Uterus (tissue), 4 donors: ENCODE results near the gene NOBOX. TPM values are rescaled to one million over a fixed set of nuclear protein-coding genes. Genes with fewer than 3 reads are reported as not detected.

Source experiments
- DNase-seq, 2 donors: peaks; one replicate each; pipeline ENCODE4 v3.0.0-alpha.2; 2019 to 2020
- H3K27ac ChIP-seq, 2 donors: fragments of 200-600 bp; sonication (generic); 1 replicate in 1 of 2; 2 replicates in 1 of 2; pipeline ENCODE4 v1.5.1; 2016 to 2018
- H3K27me3 ChIP-seq, 2 donors: fragments of 200-600 bp; sonication (generic); one replicate each; pipeline ENCODE4 v1.5.1; 2018 to 2019; ENCODE audit warnings: control low read depth in 1 of 2
- H3K36me3 ChIP-seq, 2 donors: fragments of 200-600 bp; sonication (generic); one replicate each; pipeline ENCODE4 v1.5.1; 2019; ENCODE audit warnings: control low read depth in 1 of 2
- H3K4me1 ChIP-seq, 2 donors: fragments of 200-600 bp; sonication (generic); one replicate each; pipeline ENCODE4 v1.5.1; 2018 to 2019; ENCODE audit warnings: control low read depth in 1 of 2
- H3K4me3 ChIP-seq, 2 donors: fragments of 200-600 bp; sonication (generic); 1 replicate in 1 of 2; 2 replicates in 1 of 2; pipeline ENCODE4 v1.5.1; 2018 to 2019; ENCODE audit warnings: mild to moderate bottlenecking in 1 of 2
- H3K9me3 ChIP-seq, 2 donors: fragments of 200-600 bp; sonication (generic); one replicate each; pipeline ENCODE4 v1.5.1; 2019; ENCODE audit warnings: control low read depth in 1 of 2
- POLR2A ChIP-seq, 2 donors: fragments of 450-650 bp; IDR thresholded peaks; one replicate each; pipeline ENCODE4 v1.6.1; 2016; ENCODE audit warnings: antibody characterized with exemption in 2 of 2, mild to moderate bottlenecking in 1 of 2, moderate library complexity in 1 of 2
- intact Hi-C: fragments of 100-400 bp; cut with DNase I; formaldehyde crosslinking; loops from one replicate; pipeline ENCODE4 v1.15.1; 2023; ENCODE audit warnings: low total_unique reads
- total RNA-seq, 4 donors: library from RNA; depleted of rRNA in 3 of 4; stranded (reverse); fragments of >200 nt in 3 of 4; gene quantifications; one replicate each; pipeline versions ENCODE4 v1.1.0 to v1.2.4, GENCODE V29; 2014 to 2023
- TF ChIP-seq, protein P1 (sequence below), 4 experiments: fragments of 200-600 bp in 2 of 4; fragments of 450-650 bp in 2 of 4; sonication (generic) in 2 of 4; IDR thresholded peaks; one replicate each; pipeline ENCODE4 v1.5.1; 2016 to 2019; ENCODE audit warnings: antibody characterized with exemption in 4 of 4, mild to moderate bottlenecking in 2 of 4, moderate library complexity in 1 of 4
- donor health status: DM: yes; HTN: yes; CAD: no.

NOBOX gene
- total RNA-seq, 4 donors from 2014 or later: not detected

DNA sequence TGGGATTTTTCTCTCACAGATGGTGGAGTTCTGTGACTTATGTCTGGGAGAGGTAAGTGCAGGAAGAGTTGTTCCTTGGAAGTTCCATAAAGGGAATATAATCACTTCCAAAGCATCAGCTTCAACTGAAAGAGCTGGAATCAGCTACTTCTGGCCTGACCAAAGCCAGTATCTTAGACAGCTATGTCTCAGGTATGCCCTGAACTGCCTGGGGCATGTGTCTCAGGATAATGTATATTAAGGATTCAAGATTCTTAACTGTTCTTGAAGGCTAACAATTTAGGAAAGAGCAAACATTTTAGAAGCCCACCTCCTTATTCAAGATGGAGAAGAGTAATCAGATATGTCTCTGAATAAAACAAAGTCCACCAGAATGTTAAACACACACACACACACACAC lies 12.4 kb upstream of the NOBOX start:
- Histone ChIP-seq H3K4me1 (no peaks in the 10 kb centered on the region), H3K36me3 (no peaks in the 10 kb centered on the region), H3K27ac (no peak overlapping the region), H3K4me3 (no peak overlapping the region), H3K27me3 (no peaks in the 10 kb centered on the region), H3K9me3 (no peaks in the 10 kb centered on the region)
- intact Hi-C loops: no loop called here
- DNase-seq: no peak
- TF ChIP-seq, protein P1, sequence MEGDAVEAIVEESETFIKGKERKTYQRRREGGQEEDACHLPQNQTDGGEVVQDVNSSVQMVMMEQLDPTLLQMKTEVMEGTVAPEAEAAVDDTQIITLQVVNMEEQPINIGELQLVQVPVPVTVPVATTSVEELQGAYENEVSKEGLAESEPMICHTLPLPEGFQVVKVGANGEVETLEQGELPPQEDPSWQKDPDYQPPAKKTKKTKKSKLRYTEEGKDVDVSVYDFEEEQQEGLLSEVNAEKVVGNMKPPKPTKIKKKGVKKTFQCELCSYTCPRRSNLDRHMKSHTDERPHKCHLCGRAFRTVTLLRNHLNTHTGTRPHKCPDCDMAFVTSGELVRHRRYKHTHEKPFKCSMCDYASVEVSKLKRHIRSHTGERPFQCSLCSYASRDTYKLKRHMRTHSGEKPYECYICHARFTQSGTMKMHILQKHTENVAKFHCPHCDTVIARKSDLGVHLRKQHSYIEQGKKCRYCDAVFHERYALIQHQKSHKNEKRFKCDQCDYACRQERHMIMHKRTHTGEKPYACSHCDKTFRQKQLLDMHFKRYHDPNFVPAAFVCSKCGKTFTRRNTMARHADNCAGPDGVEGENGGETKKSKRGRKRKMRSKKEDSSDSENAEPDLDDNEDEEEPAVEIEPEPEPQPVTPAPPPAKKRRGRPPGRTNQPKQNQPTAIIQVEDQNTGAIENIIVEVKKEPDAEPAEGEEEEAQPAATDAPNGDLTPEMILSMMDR (IDR thresholded peaks at IDR 0.05): no peak
- TF ChIP-seq POLR2A (IDR thresholded peaks at IDR 0.05): no peak

DNA sequence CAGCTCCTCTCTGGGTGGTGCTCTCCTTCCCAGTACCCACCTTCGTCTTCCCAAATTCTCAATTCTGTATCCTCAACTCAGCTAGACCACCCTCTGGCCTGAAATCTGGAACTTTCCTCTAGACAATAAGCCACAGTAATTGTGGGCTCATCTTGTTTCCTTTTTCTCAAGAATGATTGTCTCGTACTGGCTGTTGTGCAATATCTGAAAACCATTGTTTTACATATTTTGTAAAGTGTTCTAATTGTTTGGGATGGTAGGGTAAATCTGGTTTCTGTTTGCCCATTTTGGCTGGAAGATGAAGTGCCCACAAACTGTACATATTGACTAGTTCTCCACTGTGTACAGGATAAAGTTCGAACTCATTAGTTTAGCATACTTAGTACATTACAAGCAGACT lies 11.3 kb upstream of the NOBOX start:
- no peak overlapping the region for H3K4me3 ChIP-seq
- no peaks in the 10 kb centered on the region for H3K4me1 ChIP-seq
- no peak overlapping the region for H3K27ac ChIP-seq
- H3K27me3 ChIP-seq: no peaks in the 10 kb centered on the region
- intact Hi-C loops: no loop called here
- DNase-seq: no peak
- H3K9me3 ChIP-seq: no peaks in the 10 kb centered on the region
- TF ChIP-seq, protein P1 (IDR thresholded peaks at IDR 0.05): no peak
- no peak for TF ChIP-seq POLR2A (IDR thresholded peaks at IDR 0.05)
- H3K36me3 ChIP-seq: no peaks in the 10 kb centered on the region

DNA sequence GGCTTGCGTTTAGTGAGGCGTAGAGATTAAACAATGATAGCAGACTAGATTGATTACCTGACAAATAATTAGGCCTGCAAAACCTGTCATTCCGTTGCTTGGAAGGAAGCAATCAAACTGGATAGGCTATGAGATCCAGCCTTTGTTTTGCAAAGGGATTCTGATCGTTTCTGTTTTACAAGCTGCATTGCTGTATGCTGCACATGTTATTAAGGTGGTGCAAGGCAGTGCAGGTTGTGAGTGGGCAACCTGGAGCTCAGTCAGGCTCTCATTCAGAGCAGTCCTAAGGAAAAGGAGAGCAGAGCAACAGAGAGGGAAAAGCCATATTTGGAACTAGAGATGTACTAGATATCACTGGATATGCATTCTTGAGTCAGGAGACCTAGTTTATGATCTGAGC lies 6.9 kb upstream of the NOBOX start:
- intact Hi-C loops: no loop called here
- Histone ChIP-seq H3K9me3 (no peaks in the 10 kb centered on the region), H3K27me3 (no peaks in the 10 kb centered on the region), H3K4me1 (no peaks in the 10 kb centered on the region), H3K27ac (no peak overlapping the region), H3K4me3 (no peak overlapping the region), H3K36me3 (no peaks in the 10 kb centered on the region)
- TF ChIP-seq, protein P1 (IDR thresholded peaks at IDR 0.05): no peak
- no peak for TF ChIP-seq POLR2A (IDR thresholded peaks at IDR 0.05)
- DNase-seq: no peak

DNA sequence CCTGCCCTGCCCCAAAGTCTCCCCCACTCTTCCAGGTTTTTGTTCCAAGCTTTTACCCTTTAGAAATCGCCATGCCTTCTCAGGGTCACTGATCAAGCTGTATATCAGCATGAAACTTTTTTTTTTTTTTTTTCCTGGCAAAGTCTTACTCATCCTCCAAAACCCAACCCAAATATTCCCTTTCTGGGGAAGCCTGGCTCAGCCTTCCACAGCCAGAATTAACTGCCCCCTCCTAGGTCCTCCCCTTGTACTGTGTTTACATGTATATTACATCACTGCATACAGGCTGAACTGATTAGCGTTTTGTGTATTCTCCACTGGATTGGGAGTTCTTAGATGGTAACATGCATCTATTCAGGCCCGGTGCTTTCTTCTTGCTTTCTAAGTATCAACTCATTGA lies 4.6 kb upstream of the NOBOX start:
- Histone ChIP-seq H3K36me3 (no peaks in the 10 kb centered on the region), H3K27ac (no peak overlapping the region), H3K4me3 (no peak overlapping the region), H3K4me1 (no peaks in the 10 kb centered on the region), H3K9me3 (no peaks in the 10 kb centered on the region), H3K27me3 (no peaks in the 10 kb centered on the region)
- DNase-seq: no peak
- intact Hi-C loops: loop anchor here (5.0 kb wide), 1 partner anchor 246 kb away; no protein-coding TSS in a partner anchor
- no peak for TF ChIP-seq POLR2A (IDR thresholded peaks at IDR 0.05)
- TF ChIP-seq, protein P1 (IDR thresholded peaks at IDR 0.05): no peak

DNA sequence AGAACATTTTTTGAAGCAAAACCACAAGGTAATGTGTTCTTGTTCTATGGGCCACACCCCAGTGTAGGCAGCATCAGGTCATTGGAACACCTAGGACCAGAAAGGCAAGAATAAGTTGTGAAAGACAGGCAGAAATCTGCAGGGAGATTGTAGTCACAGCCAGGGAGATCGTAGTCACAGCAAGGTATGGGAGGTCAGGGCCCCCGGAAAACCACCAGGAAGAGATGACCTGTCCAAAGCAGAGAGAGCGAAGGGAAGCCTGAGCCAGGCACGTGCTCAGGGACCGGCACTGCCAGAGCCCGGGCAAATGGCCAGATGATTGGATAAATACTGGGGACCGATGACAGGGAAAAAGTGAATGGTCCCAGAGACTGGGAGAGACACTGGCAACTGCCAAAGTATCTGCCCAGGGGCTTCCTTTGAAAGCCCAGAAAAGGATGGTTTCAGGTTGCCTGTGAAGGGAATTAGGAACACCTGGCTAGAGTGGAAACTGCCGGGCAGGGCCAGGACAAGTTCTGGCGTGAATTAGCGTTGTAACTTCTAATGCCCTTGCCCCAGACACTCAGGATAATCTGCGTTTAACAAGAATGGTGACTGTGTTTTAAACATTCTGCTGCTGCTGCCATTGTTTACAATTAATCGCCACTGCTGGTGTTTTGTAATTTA lies 3.9 kb upstream of the NOBOX start:
- Histone ChIP-seq H3K4me3 (no peak overlapping the region), H3K9me3 (no peaks in the 10 kb centered on the region), H3K4me1 (no peaks in the 10 kb centered on the region), H3K27ac (no peak overlapping the region), H3K27me3 (no peaks in the 10 kb centered on the region), H3K36me3 (no peaks in the 10 kb centered on the region)
- TF ChIP-seq POLR2A (IDR thresholded peaks at IDR 0.05): no peak
- TF ChIP-seq, protein P1 (IDR thresholded peaks at IDR 0.05): no peak
- intact Hi-C loops: loop anchor here (5.0 kb wide), 1 partner anchor 245 kb away; no protein-coding TSS in a partner anchor
- no peak for DNase-seq
